HG03442 (cell line): Measurements from ENCODE around the gene TARP.
A peak's percentile ranks its signal among the peaks of the same experiment; 100 is the strongest.
"Not testable (repeated sequence)": the region's sequence is repeated elsewhere in the genome, so short reads cannot be mapped to it uniquely, and the experiment has no call there.

Source experiments
- ATAC-seq: cut with Tn5 transposase; IDR thresholded peaks from one replicate; pipeline ENCODE4 v1.9.1; 2021; ENCODE audit warnings: mild to moderate bottlenecking, moderate library complexity; ENCODE audit not compliant: unreplicated experiment

TARP gene

GRCh38 chr7:38263274-38263673, 10.2 kb downstream of the TARP start:
- ATAC-seq = not testable (repeated sequence)

GRCh38 chr7:38262545-38262944, 10.9 kb downstream of the TARP start:
- ATAC-seq = no peak

GRCh38 chr7:38262026-38262425, 11.4 kb downstream of the TARP start:
- not testable (repeated sequence) for ATAC-seq

- ATAC-seq = not testable (repeated sequence)
These were observed 11.8 kb downstream of the TARP start for GRCh38 chr7:38261601-38262000.

GRCh38 chr7:38259157-38259556, 14.3 kb downstream of the TARP start:
- ATAC-seq = not testable (repeated sequence)

GRCh38 chr7:38257350-38257677, 16.1 kb downstream of the TARP start:
- ATAC-seq = no peak

- not testable (repeated sequence) for ATAC-seq
These were observed 23.6 kb downstream of the TARP start for GRCh38 chr7:38249849-38250248.

GRCh38 chr7:38248069-38248567, 25.3 kb downstream of the TARP start:
- no peak for ATAC-seq

- ATAC-seq = no peak
These were observed 27.9 kb downstream of the TARP start for GRCh38 chr7:38245409-38245977.

- no peak for ATAC-seq
These were observed 28.9 kb downstream of the TARP start for GRCh38 chr7:38244516-38244915.

GRCh38 chr7:38243345-38243744, 30.1 kb downstream of the TARP start:
- not testable (repeated sequence) for ATAC-seq

- ATAC-seq = no peak
These were observed 30.6 kb downstream of the TARP start for GRCh38 chr7:38242814-38243213.

GRCh38 chr7:38241071-38241470, 32.4 kb downstream of the TARP start:
- no peak for ATAC-seq

GRCh38 chr7:38239129-38239528, 34.3 kb downstream of the TARP start:
- not testable (repeated sequence) for ATAC-seq

GRCh38 chr7:38235606-38236005, 37.8 kb downstream of the TARP start:
- no peak for ATAC-seq

- ATAC-seq = not testable (repeated sequence)
These were observed 38.7 kb downstream of the TARP start for GRCh38 chr7:38234759-38235158.

- ATAC-seq = peak; percentile 90
These were observed 40.7 kb downstream of the TARP start for GRCh38 chr7:38232502-38233366.

- ATAC-seq = no peak
These were observed 43.4 kb downstream of the TARP start for GRCh38 chr7:38229884-38230642.

GRCh38 chr7:38229386-38229785, 44.0 kb downstream of the TARP start:
- ATAC-seq = no peak

- no peak for ATAC-seq
These were observed 49.0 kb downstream of the TARP start for GRCh38 chr7:38224392-38224791.

GRCh38 chr7:38223306-38223705, 50.1 kb downstream of the TARP start:
- ATAC-seq = no peak
